ENCODE data around the gene BLNK. TPM values are rescaled to one million over a fixed set of nuclear protein-coding genes. Genes with fewer than 3 reads are reported as not detected.

The BLNK gene
- total RNA-seq, 1 donor from 2014 or later, result not detected

- peaks cover 2% of the 10 kb centered on the region for H3K36me3 Mint-ChIP-seq
- peaks cover 6% of the 10 kb centered on the region for H3K9me3 Mint-ChIP-seq
- H3K27ac Mint-ChIP-seq, result no peak overlapping the region
- peaks cover 2% of the 10 kb centered on the region for H3K27me3 Mint-ChIP-seq (ENCODE audit: insufficient read depth, low read depth)
- Histone ChIP-seq H3K9me3 (ENCODE audit: low read depth) (no peaks in the 10 kb centered on the region), H3F3A (ENCODE audit: low read depth) (no peaks in the 10 kb centered on the region), H3K4me1 (no peaks in the 10 kb centered on the region), H3K4me3 (no peak overlapping the region), H4K20me1 (ENCODE audit: low read depth) (no peaks in the 10 kb centered on the region), H3K27ac (no peak overlapping the region), H3K4me2 (no peak overlapping the region), H3K9ac (no peak overlapping the region), H2AFZ (replicated peaks) (no peak overlapping the region), H3K36me3 (no peaks in the 10 kb centered on the region), H3K79me2 (ENCODE audit: low read depth) (no peaks in the 10 kb centered on the region), H3K27me3 (no peaks in the 10 kb centered on the region)
- H3K4me1 Mint-ChIP-seq, result no peaks in the 10 kb centered on the region
- no peak for TF ChIP-seq CTCF (IDR thresholded peaks at IDR 0.05)
- TF ChIP-seq EZH2phosphoT487 (IDR thresholded peaks at IDR 0.05), result no peak
- TF ChIP-seq EZH2 (IDR thresholded peaks at IDR 0.05), result no peak
- no peak overlapping the region for H3K4me3 Mint-ChIP-seq
- DNase-seq (ENCODE audit: low spot score), result no peak
Measured at GRCh38 chr10:96188916-96189315, 82.5 kb downstream of the BLNK start.

- no peak overlapping the region for H3K27ac Mint-ChIP-seq
- no peaks in the 10 kb centered on the region for H3F3A ChIP-seq (ENCODE audit: low read depth)
- peaks cover 8% of the 10 kb centered on the region for H3K9me3 Mint-ChIP-seq
- no peaks in the 10 kb centered on the region for H3K9me3 ChIP-seq (ENCODE audit: low read depth)
- no peaks in the 10 kb centered on the region for H3K36me3 ChIP-seq
- no peak for TF ChIP-seq CTCF (IDR thresholded peaks at IDR 0.05)
- TF ChIP-seq EZH2 (IDR thresholded peaks at IDR 0.05), result no peak
- TF ChIP-seq EZH2phosphoT487 (IDR thresholded peaks at IDR 0.05), result no peak
- H3K27me3 ChIP-seq, result no peaks in the 10 kb centered on the region
- H3K79me2 ChIP-seq (ENCODE audit: low read depth), result no peaks in the 10 kb centered on the region
- no peak overlapping the region for H3K9ac ChIP-seq
- H3K4me1 Mint-ChIP-seq, result no peaks in the 10 kb centered on the region
- H3K27me3 Mint-ChIP-seq (ENCODE audit: insufficient read depth, low read depth), result peaks cover 2% of the 10 kb centered on the region
- H3K4me1 ChIP-seq, result no peaks in the 10 kb centered on the region
- H2AFZ ChIP-seq (replicated peaks), result no peak overlapping the region
- H3K36me3 Mint-ChIP-seq, result peaks cover 2% of the 10 kb centered on the region
- H3K4me2 ChIP-seq, result no peak overlapping the region
- no peaks in the 10 kb centered on the region for H4K20me1 ChIP-seq (ENCODE audit: low read depth)
- no peak overlapping the region for H3K4me3 ChIP-seq
- no peak for DNase-seq (ENCODE audit: low spot score)
- no peak overlapping the region for H3K4me3 Mint-ChIP-seq
- H3K27ac ChIP-seq, result no peak overlapping the region
Measured at GRCh38 chr10:96188421-96188820, 82.9 kb downstream of the BLNK start.

- Mint-ChIP-seq H3K4me1 (no peaks in the 10 kb centered on the region), H3K27ac (no peak overlapping the region), H3K27me3 (ENCODE audit: insufficient read depth, low read depth) (peaks cover 6% of the 10 kb centered on the region), H3K4me3 (no peak overlapping the region), H3K36me3 (no peaks in the 10 kb centered on the region), H3K9me3 (peaks cover 35% of the 10 kb centered on the region)
- Histone ChIP-seq H3F3A (ENCODE audit: low read depth) (no peaks in the 10 kb centered on the region), H3K9me3 (ENCODE audit: low read depth) (peaks cover 9% of the 10 kb centered on the region), H3K36me3 (peaks cover 8% of the 10 kb centered on the region), H3K27ac (no peak overlapping the region), H3K79me2 (ENCODE audit: low read depth) (no peaks in the 10 kb centered on the region), H3K4me3 (no peak overlapping the region), H3K27me3 (no peaks in the 10 kb centered on the region), H2AFZ (replicated peaks) (no peak overlapping the region), H3K4me2 (no peak overlapping the region), H3K4me1 (no peaks in the 10 kb centered on the region), H3K9ac (no peak overlapping the region), H4K20me1 (ENCODE audit: low read depth) (no peaks in the 10 kb centered on the region)
- TF ChIP-seq EZH2 (IDR thresholded peaks at IDR 0.05) (no peak), EZH2phosphoT487 (IDR thresholded peaks at IDR 0.05) (no peak), CTCF (IDR thresholded peaks at IDR 0.05) (no peak)
- DNase-seq (ENCODE audit: low spot score), result no peak
Measured at GRCh38 chr10:96176985-96177384, 94.4 kb downstream of the BLNK start.

Measured in neural progenitor cell (in vitro differentiated cells).